H1 (cell line): Measurements from ENCODE around the gene PRDM1. TPM values are rescaled to one million over a fixed set of nuclear protein-coding genes. Genes with fewer than 3 reads are reported as not detected.

Experiments used
- E2F6 ChIP-seq: IDR thresholded peaks from 2 replicates; pipeline ENCODE4 v1.6.1; 2012; ENCODE audit warnings: inconsistent platforms
- MAX ChIP-seq: IDR thresholded peaks from 2 replicates; pipeline ENCODE4 v1.6.1; 2012; ENCODE audit warnings: inconsistent platforms
- NANOG ChIP-seq: IDR thresholded peaks from 2 replicates; pipeline ENCODE4 v1.6.1; 2011; ENCODE audit warnings: low read length, low read depth, mild to moderate bottlenecking, inconsistent platforms; ENCODE audit not compliant: insufficient read depth, poor library complexity, severe bottlenecking
- POU5F1 ChIP-seq: IDR thresholded peaks from 2 replicates; pipeline ENCODE4 v1.6.1; 2011; ENCODE audit warnings: low read depth, mild to moderate bottlenecking, low read length, moderate library complexity
- TAF7 ChIP-seq: optimal IDR thresholded peaks from 2 replicates; pipeline ENCODE3; 2011; ENCODE audit warnings: low read depth, mild to moderate bottlenecking, inconsistent platforms, low read length, moderate library complexity, borderline replicate concordance
- polyA plus RNA-seq, 7 experiments: library from polyadenylated mRNA; depleted of rRNA in 3 of 7; stranded (reverse) in 5 of 7; unstranded in 2 of 7; fragments of >200 nt in 5 of 7; fragments of 200-250 nt in 2 of 7; gene quantifications; 1 replicate in 5 of 7; 2 replicates in 1 of 7; 4 replicates in 1 of 7; pipeline versions ENCODE4 v1.2.1 to v1.2.3, GENCODE V29; 2011 to 2013; ENCODE audit warnings: missing spikeins in 2 of 7, mixed read lengths in 2 of 7
- total RNA-seq: library from RNA; stranded (reverse); fragmentation: NEBNext Ultra II Directional; extraction: Animal tissue kit (Norgen Biotek cat#: 25700); gene quantifications from 2 replicates; pipeline ENCODE4 v1.2.1, GENCODE V29; 2021

PRDM1 gene
- total and polyA plus RNA-seq, 2 of the 8 experiments (the other 6 are each of a cell fraction or from before 2014, with no cell fraction given), result 0.21 to 0.74 TPM

GRCh38 chr6:106114492-106114891, 28.4 kb downstream of the PRDM1 start (continued):
- TF ChIP-seq MAX, result no peak
- TF ChIP-seq NANOG, result no peak
- no peak for TF ChIP-seq TAF7
- TF ChIP-seq POU5F1, result no peak
- TF ChIP-seq E2F6, result no peak
